HG02763 (cell line): ENCODE measurements around the gene RNF145.
A peak's percentile ranks its signal among the peaks of the same experiment; 100 is the strongest.
"Not testable (repeated sequence)": the region's sequence is repeated elsewhere in the genome, so short reads cannot be mapped to it uniquely, and the experiment has no call there.

Experiments used
- ATAC-seq: cut with Tn5 transposase; IDR thresholded peaks from one replicate; pipeline ENCODE4 v1.9.1; 2021; ENCODE audit warnings: mild to moderate bottlenecking, moderate library complexity; ENCODE audit not compliant: unreplicated experiment

The RNF145 gene

DNA sequence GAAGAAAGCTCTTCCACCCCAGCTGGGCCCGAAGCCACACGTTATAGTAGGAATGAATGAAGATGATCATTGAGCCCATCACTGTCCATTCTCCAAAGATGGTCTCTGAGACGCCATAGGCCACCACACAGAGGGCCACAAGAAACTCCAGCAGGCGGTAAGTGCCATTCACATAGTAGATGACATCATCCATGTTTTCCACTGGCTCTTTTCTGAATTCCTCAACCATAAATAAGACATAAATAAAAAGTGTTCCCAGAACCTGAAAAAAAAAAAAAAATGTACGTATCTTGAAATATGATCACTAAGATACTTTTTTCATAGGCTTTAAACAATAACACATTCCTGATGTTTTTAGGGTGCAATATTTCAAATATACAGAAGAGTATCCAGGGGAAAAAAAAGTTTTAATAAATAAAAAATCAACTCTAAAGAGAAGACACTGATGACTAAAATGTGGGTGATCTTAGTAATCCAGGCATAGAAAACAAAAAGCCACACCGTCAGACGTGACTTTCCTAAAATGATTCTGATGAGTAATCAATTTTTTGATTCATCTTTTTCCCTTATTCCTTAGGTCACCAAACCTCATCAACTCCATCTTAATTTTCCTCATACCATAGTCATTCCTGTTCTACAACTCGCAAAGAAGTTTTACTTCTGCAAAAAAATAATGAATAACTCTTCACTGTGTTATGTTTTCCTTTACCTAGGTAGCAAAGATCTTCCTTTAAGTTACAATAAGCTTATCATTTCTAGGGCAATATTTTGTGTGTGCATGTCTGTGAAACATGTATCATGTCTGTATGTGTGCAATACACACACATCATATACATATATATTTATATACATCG lies 47.8 kb downstream of the RNF145 start:
- ATAC-seq = no peak

DNA sequence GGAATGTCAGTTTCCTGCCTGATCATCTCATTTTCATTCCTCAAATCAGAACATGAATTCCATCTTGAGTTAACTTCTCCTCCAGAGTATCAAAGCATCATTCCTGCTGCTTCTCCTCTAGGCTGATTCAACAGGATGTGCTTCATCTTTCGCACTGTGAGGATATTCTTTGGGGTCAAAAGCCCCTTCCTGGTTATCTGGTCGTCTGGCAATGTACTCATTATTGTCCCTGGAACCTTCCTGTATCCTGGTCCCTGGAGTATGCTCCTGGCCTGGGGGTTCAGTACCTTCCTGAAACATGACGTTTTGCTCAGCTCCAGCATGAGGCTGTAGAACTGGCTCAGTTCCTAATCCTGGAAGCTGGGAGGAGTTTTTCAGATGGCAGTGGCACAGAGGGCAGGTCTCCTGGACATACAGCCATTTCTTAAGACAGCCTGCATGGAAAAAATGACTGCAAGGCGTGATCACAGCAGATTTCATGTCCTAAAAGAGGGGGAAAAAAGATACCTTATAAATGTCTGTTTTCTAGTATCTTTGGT lies 50.7 kb downstream of the RNF145 start:
- ATAC-seq = not testable (repeated sequence)

DNA sequence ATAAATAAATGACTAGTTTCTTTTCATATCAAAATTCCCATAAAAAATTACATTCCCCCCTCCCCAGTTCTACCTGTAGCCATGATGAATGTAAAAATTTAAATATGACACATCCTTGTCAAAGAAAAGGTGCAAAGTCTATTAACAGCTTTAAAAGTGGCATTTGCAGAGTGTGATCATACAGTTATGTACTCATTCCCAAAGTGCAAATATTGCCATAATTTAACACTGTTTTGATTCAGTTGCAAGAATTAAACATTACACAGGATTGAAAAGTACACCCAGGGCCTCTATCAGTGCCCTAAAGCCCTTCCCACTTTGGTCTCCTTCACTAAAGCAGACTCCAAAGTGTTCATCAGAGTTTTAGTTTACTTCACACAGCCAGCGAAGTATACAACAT lies 51.8 kb downstream of the RNF145 start:
- ATAC-seq = no peak

DNA sequence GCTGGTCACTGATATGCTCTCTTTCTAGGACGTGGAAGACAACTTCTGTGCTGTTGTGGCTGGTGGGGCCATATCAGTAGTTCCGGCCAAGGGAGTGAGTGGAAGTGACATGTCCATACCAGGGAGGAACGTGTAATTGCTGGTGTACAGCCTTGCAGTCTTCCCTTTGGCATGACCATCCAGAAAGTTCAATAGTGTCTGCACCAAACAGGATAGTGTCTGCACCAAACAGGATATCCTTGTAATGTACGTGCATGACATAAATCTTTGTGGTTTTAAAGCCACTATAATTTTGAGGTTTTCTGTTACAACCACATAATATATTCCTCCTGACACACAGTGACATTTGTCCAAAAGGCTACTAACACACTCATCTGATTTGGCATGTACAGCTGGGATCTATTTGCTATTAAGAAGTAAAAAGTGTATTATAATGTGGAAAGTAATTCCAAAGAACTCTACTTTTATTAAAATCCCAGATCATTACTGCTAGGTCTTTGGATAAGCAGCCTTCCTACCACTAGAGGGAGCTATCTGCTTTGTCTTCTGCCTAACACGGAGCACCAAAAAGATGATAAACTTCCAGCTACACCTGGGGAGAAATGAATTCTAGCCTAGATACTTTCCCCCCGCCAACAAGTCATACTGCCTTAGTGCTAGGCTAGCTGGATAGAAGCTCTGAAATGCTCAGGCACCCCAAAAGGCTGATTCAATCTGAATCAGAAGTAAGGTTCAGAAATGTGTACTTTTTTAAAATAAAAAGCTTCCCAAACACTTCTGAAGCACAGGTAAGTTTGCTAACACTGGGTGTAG lies 52.7 kb downstream of the RNF145 start:
- ATAC-seq = peak; percentile 55

DNA sequence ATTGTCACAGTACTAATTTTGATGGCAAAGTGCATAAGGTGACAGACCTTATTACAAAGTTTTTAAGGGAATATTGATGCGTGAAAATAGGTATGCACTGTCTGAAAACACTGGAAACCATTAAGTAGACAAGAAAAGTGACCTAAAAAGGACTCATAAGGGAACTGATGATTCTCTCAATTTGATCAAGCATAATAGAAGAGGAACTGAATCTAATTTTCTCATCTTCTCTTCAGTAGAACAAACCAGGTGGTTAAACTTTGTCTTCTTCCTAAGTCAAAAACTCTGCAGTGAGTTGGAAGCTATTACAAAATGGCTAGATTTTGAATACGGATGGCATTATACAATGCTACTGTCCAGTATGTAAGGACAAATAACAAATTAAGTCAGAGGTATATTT lies 53.4 kb downstream of the RNF145 start:
- ATAC-seq = peak; percentile 58

DNA sequence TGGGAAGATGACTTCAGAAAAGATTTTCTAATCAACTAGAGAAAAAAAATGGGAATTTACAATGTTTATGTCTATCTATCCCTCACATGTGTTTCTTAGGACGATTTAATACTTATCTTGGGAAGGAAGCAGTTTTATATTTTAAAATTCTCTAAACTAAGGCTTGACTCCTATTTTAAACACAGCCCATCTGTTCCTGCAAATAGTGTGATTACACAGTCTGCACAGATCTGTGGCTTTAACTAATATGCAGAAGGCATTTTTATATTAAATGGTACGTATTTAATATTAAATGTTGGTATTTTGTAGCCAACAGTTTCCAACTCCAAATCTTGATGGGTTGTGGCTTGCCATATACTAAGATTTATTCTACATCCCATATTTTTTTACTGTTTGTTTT lies 56.5 kb downstream of the RNF145 start:
- ATAC-seq = no peak

DNA sequence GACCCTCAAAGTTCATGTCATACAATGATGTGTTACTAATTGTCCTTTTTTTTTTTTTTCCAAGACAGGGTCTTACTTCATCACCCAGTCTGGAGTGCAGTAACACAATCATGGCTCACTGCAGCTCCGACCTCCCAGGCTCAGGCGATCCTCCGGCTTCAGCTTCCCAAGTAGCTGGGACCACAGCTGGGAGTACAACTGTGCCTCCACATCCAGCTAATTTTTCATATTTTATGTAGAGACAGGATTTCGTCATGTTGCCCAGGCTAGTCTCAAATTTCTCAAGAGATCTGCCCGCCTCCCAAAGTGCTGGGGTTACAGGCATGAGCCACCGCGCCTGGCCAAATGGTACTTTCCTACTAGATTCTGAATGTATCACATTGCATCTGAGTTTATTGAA lies 60.3 kb downstream of the RNF145 start:
- ATAC-seq = no peak

DNA sequence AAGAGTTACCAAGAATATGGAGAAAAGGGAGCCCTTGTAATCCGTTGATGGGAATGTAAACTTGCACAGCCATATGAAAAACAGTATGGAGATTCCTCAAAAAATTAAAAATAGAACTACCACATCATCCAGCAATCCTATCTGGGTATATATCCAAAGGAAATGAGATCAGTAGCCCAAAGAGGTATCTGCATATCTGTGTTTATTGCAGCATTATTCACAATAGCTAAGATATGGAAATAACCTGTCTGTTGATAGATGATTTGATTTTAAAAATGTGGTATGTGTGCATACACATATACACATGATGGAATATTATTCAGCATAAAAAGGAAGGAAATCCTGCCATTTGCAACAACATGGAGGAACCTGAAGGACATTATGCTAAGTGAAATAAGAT lies 61.4 kb downstream of the RNF145 start:
- ATAC-seq = no peak

DNA sequence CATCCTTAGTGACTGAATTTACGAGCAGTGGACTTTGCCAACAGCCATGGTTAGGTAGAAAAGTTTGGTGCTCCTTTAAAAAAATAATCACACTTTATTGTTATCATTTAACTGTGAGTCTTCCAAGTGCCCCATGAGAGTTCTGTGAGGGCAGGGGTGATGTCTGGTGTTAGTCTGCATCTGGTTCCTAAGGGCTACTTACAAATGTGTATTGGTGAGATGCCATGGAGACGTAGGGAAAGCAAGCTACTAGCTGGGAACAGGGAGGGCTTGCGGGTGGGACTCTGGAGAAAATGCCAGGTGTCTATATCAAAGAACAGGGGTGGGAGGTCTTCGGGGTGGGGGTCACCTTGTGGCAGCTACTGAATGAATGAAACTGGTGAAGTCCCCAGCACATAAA lies 62.5 kb downstream of the RNF145 start:
- ATAC-seq = no peak

DNA sequence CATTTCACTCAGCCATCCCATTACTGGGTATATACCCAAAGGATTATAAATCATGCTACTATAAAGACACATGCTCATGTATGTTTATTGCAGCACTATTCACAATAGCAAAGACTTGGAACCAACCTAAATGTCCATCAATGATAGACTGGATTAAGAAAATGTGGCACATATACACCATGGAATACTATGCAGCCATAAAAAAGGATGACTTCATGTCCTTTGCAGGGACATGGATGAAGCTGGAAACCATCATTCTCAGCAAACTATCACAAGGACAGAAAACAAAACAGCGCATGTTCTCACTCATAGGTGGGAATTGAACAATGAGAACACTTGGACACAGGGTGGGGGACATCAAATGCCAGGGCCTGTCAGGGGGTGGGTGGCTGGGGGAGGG lies 64.2 kb downstream of the RNF145 start:
- ATAC-seq = not testable (repeated sequence)

DNA sequence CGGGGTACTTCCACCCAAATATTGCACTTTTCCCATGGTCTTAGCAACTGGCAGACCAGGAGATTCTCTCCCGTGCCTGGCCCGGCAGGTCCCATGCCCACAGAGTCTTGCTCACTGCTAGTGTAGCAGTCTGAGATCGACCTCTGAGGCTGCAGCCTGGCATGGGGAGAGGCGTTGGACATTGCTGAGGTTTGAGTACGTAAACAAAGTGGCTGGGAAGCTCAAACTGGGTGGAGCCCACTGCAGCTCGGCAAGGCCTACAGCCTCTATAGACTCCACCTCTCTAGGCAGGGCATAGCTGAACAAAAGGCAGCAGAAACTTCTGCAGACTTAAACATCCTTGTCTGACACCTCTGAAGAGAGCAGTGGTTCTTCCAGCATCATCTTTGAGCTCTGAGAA lies 69.6 kb downstream of the RNF145 start:
- no peak for ATAC-seq

DNA sequence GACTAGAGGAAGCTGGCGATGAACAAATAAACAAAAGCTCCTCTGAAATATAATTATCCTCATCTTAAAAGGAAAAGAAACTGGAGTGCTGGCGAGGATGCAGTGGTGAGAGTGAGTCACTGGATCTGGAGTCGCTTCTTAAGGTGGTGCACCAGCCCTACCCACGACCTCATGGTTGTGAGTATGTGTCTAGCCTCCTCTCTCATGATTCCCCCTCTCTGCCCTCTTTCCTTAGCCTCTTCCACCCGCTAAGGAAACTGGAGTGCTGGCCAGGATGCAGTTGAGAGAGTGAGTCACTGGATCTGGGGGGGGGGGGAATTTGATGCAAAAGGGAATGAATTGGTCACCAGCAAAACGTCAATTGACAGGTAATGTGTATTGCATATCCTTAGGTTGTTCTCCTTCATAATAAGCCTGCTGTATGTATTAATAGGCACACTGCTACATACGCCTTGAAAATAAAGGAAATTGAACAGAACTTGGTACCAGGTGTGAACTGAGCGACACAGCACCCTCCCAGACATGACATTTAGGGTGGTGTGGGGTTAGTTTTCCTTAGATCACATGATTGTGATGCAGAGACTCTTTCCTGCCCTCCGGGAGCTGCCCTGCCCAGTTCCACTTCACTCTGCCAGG lies 73.3 kb downstream of the RNF145 start:
- no peak for ATAC-seq

DNA sequence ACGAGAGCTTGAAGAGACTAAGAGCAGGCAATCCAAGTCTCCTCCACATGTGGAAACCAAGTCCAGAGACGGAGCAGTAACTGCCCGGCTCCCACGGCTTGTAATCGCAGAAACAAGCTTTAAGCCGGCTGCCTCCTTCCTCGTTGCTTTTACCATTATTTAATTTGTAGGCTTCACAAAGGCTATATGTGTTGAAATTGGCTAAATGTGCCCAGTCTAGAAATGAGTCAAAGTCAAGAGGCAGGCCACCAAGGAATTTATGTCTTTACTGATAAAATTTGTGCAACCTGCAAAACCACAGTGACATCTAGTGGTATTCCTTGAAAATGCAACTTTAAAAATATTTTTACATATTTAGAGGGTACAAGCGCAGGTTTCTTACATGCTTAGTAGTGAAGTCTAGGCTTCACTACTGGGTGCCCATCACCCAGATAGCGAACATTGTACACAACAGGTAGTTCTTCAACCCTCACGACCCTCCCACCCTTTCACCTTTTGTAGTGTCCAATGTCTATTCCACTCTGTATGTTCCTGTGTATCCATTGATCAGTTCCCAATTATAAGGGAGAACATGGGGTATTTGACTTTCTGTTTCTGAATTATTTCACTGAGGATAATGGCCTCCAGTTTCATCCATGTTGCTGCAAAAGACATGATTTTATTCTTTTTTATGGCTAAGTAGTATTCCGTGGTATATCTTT lies 76.2 kb downstream of the RNF145 start:
- ATAC-seq = no peak

DNA sequence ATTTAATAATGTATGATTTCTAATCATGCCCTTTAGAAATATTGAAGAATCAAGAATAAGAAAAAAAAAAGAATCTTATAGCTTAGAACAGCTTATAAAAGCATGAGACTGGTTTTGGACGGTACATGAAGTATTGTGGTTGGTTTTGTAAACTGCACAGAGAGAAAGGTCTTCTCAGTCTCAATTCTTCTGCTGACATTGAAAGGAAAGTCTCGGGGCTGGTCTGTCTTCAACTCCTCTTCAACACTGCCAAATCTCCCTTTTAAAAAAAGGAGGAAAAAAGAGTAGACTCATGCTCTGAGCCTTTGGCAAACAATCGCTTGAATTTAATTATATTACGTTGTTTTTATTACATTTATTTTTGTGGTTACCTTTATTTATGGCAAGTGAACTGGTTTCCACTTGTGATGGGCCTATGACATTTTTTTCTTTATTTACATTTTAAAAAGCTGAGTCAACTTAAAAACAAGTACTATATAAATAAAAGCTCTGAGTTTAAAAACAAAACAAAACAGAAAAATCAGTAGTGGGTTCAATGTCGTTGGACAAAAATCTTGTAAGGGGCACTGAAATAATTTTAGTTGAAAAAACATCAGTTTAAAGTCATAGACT lies 76.8 kb downstream of the RNF145 start:
- ATAC-seq = no peak

DNA sequence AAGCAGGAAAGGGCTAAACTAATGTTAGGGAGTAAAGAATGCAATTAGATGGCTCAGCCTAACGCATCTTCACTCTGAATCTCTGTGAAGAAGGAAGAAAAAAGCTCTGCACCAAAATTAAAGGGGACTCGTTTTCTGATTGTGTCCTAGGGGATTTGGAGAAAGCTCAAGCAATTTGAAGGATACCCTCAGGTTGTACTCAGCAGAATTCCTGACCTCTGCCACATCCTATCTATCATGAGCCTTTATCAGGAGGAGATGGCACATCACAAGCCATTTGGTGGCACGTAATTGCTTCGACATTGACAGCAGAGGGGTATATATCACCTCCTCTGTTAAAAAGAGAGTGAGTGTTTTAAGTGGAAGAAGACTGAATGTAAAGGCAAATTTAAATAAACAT lies 77.4 kb downstream of the RNF145 start:
- ATAC-seq = no peak

DNA sequence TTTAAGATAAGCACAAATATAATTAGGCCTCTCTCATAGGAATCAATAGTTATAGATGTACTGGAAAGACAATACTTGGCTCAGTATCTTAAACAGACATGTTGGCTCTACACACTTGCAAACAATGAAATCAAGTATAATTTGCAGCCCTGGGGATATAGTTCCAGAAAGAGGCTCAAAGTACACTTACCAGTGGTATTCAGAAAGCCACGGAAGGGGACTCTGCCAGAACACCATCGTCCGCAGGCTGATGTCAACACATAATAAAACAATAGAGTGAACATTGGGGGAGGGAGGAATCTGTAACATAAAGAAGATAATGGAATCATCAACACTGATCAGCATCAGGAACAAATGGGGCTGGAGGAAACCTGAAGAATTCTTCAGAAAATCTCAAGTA lies 78.5 kb downstream of the RNF145 start:
- no peak for ATAC-seq

DNA sequence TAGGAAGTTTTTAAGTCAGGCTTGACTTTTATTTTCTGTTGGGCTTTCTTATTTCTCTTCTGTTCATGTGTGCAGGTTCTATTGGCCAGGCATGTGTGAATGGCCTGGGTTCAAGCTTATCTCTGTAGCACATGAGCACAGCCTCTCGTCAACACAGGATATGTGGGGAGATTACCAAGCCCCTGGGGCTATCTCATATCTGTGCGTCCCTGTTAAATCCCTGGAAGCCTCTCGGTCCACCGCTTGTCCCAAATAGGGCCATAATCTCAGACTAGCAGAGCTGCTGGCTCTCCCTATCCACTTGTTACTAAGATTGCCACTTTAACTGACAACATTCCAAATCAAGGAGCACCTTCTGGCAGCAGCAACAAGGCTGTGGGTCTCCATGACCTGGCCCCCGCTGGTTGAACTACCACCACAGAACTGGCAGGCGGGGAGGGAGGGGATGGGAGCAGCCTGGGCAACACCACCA lies 81.2 kb downstream of the RNF145 start:
- ATAC-seq = no peak

DNA sequence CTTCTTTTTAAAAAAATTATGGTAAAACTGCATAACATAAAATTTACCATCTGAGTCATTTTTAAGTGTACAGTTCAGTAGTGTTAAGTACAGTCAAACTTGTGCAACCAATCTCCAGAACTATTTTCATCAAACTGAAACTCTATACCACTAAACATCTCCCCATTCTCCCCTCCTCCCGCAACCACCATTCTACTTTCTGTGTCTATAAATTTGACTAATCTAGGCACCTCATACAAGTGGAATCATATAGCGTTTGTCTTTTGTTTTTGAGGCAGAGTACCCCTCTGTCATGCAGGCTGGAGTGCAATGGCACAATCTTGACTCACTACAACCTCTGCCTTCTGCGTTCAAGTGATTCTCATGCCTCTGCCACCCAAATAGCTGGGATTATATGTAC lies 85.7 kb downstream of the RNF145 start:
- no peak for ATAC-seq

DNA sequence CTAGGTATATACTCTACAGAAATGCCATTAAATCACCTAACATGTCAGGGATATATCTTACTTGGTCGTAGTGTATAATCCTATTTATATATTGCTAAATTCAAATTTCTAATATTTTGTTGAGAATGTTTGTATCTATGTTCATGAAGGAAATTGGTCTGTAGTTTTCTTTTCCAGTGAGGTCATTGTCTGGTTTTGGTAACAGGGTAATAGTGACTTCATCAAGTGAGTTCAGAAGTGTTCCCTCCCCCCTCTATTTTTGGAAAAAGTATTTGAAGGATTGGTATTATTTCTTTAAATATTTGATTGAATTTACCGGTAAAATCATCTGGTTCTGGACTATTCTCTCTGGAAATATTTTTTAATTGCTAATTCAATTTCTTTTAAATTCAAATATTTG lies 86.2 kb downstream of the RNF145 start:
- no peak for ATAC-seq

DNA sequence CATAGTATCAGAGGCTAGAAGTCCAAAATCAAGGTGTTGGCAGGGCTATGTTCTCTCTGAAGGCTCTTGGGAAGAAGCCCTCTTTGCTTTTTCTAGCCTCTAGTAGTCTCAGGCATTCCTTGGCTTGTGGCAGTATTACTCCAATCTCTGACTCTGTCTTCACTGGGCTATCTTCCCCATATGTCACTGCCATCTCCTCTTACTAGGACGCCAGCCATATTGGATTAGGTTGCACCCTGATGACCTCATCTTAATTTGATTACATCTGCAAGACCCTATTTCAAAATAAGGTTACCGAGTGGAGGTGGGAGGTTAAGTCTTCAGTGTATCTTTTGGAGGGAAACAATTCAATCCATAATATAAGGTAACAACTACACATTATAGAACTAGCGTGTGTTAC lies 88.3 kb downstream of the RNF145 start:
- ATAC-seq = no peak
